ENCODE results near the gene FYN.

FYN gene

GRCh38 chr6:111662794-111663593 lies 210.3 kb downstream of the FYN start:
- no peak for TF ChIP-seq TEAD4 (IDR thresholded peaks at IDR 0.05)
- no peak for TF ChIP-seq CEBPB (IDR thresholded peaks at IDR 0.05)
- TF ChIP-seq CREB1 (IDR thresholded peaks at IDR 0.05; ENCODE audit: low read depth), result no peak
- no peak for TF ChIP-seq TCF12 (IDR thresholded peaks at IDR 0.05; ENCODE audit: low read depth)
- no peak for TF ChIP-seq USF1 (IDR thresholded peaks at IDR 0.05)
- no peak for TF ChIP-seq REST (IDR thresholded peaks at IDR 0.05; ENCODE audit: low read depth)
- TF ChIP-seq EGR1 (IDR thresholded peaks at IDR 0.05), result no peak

- TF ChIP-seq EGR1 (IDR thresholded peaks at IDR 0.05) (no peak), YY1 (IDR thresholded peaks at IDR 0.05; ENCODE audit: low read depth) (no peak), MAX (IDR thresholded peaks at IDR 0.05) (no peak), RAD21 (IDR thresholded peaks at IDR 0.05; ENCODE audit: low read depth) (no peak), FOXM1 (IDR thresholded peaks at IDR 0.05; ENCODE audit: borderline replicate concordance, low read depth) (no peak), TEAD4 (IDR thresholded peaks at IDR 0.05) (no peak), USF1 (IDR thresholded peaks at IDR 0.05) (no peak), CREB1 (IDR thresholded peaks at IDR 0.05; ENCODE audit: low read depth) (no peak)
These were observed 211.0 kb downstream of the FYN start for GRCh38 chr6:111662072-111662793.

- TF ChIP-seq RAD21 (IDR thresholded peaks at IDR 0.05; ENCODE audit: low read depth) (no peak), TCF12 (IDR thresholded peaks at IDR 0.05; ENCODE audit: low read depth) (no peak), TAF1 (IDR thresholded peaks at IDR 0.05; ENCODE audit: low read depth) (no peak), CREB1 (IDR thresholded peaks at IDR 0.05; ENCODE audit: low read depth) (no peak), REST (IDR thresholded peaks at IDR 0.05; ENCODE audit: low read depth) (no peak), ZBTB7A (IDR thresholded peaks at IDR 0.05; ENCODE audit: low read depth) (no peak), YY1 (IDR thresholded peaks at IDR 0.05; ENCODE audit: low read depth) (no peak), EP300 (IDR thresholded peaks at IDR 0.05; ENCODE audit: borderline replicate concordance) (no peak), MAX (IDR thresholded peaks at IDR 0.05) (no peak), CEBPB (IDR thresholded peaks at IDR 0.05) (no peak)
These were observed 211.7 kb downstream of the FYN start for GRCh38 chr6:111661541-111662061.

- no peak for TF ChIP-seq CREB1 (IDR thresholded peaks at IDR 0.05; ENCODE audit: low read depth)
- no peak for TF ChIP-seq CEBPB (IDR thresholded peaks at IDR 0.05)
- no peak for TF ChIP-seq TAF1 (IDR thresholded peaks at IDR 0.05; ENCODE audit: low read depth)
- no peak for TF ChIP-seq RAD21 (IDR thresholded peaks at IDR 0.05; ENCODE audit: low read depth)
- TF ChIP-seq EP300 (IDR thresholded peaks at IDR 0.05; ENCODE audit: borderline replicate concordance), result no peak
- no peak for TF ChIP-seq EGR1 (IDR thresholded peaks at IDR 0.05)
- no peak for TF ChIP-seq NFIC (IDR thresholded peaks at IDR 0.05)
- TF ChIP-seq ZBTB7A (IDR thresholded peaks at IDR 0.05; ENCODE audit: low read depth), result no peak
- no peak for TF ChIP-seq YY1 (IDR thresholded peaks at IDR 0.05; ENCODE audit: low read depth)
- TF ChIP-seq MAX (IDR thresholded peaks at IDR 0.05), result no peak
- TF ChIP-seq TEAD4 (IDR thresholded peaks at IDR 0.05), result no peak
- no peak for TF ChIP-seq USF1 (IDR thresholded peaks at IDR 0.05)
- TF ChIP-seq REST (IDR thresholded peaks at IDR 0.05; ENCODE audit: low read depth), result no peak
- no peak for TF ChIP-seq TCF12 (IDR thresholded peaks at IDR 0.05; ENCODE audit: low read depth)
- TF ChIP-seq FOXM1 (IDR thresholded peaks at IDR 0.05; ENCODE audit: borderline replicate concordance, low read depth), result no peak
These were observed 212.7 kb downstream of the FYN start for GRCh38 chr6:111660531-111660930.

All from Ishikawa (cell line).